ENCODE measurements around the gene UQCC2.

UQCC2 gene

GRCh38 chr6:33705955-33706725, 5.4 kb downstream of the UQCC2 start:
- DNase-seq (ENCODE audit: low read depth) = no peak

- DNase-seq (ENCODE audit: low read depth) = no peak
These were observed 6.1 kb downstream of the UQCC2 start for GRCh38 chr6:33705268-33705885.

- DNase-seq (ENCODE audit: low read depth) = no peak
These were observed 7.1 kb downstream of the UQCC2 start for GRCh38 chr6:33704215-33705066.

GRCh38 chr6:33702345-33702977, 9.0 kb downstream of the UQCC2 start:
- DNase-seq (ENCODE audit: low read depth) = no peak

- no peak for DNase-seq (ENCODE audit: low read depth)
These were observed 11.0 kb downstream of the UQCC2 start for GRCh38 chr6:33700391-33701050.

- no peak for DNase-seq (ENCODE audit: low read depth)
These were observed 11.8 kb downstream of the UQCC2 start for GRCh38 chr6:33699739-33700138.

- DNase-seq (ENCODE audit: low read depth) = no peak
These were observed 12.4 kb downstream of the UQCC2 start for GRCh38 chr6:33699131-33699530.

GRCh38 chr6:33698494-33698893, 13.0 kb downstream of the UQCC2 start:
- DNase-seq (ENCODE audit: low read depth) = no peak

- no peak for DNase-seq (ENCODE audit: low read depth)
These were observed 13.7 kb downstream of the UQCC2 start for GRCh38 chr6:33697845-33698244.

GRCh38 chr6:33696548-33697518, 14.7 kb downstream of the UQCC2 start:
- DNase-seq (ENCODE audit: low read depth) = no peak

GRCh38 chr6:33696076-33696475, 15.4 kb downstream of the UQCC2 start:
- no peak for DNase-seq (ENCODE audit: low read depth)

GRCh38 chr6:33695451-33695887, 16.0 kb downstream of the UQCC2 start:
- DNase-seq (ENCODE audit: low read depth) = no peak

- DNase-seq (ENCODE audit: low read depth) = no peak
These were observed 16.5 kb downstream of the UQCC2 start for GRCh38 chr6:33694977-33695376.

- DNase-seq (ENCODE audit: low read depth) = no peak
These were observed 17.0 kb downstream of the UQCC2 start for GRCh38 chr6:33694401-33694931.

- no peak for DNase-seq (ENCODE audit: low read depth)
These were observed 18.1 kb downstream of the UQCC2 start for GRCh38 chr6:33693186-33694105.

- no peak for DNase-seq (ENCODE audit: low read depth)
These were observed 18.7 kb downstream of the UQCC2 start for GRCh38 chr6:33692760-33693158.

GRCh38 chr6:33692078-33692759, 19.3 kb downstream of the UQCC2 start:
- no peak for DNase-seq (ENCODE audit: low read depth)

- no peak for DNase-seq (ENCODE audit: low read depth)
These were observed 19.9 kb downstream of the UQCC2 start for GRCh38 chr6:33691456-33692077.
